HepG2 (cell line): Measurements from ENCODE around the gene ZC3H18. TPM values are rescaled to one million over a fixed set of nuclear protein-coding genes. Genes with fewer than 3 reads are reported as not detected.

Experiments used
- BATF2 ChIP-seq: sonication (generic); formaldehyde crosslinking; IDR thresholded peaks from 2 replicates; pipeline ENCODE4 v1.8.0; 2022; ENCODE audit warnings: mild to moderate bottlenecking, missing genetic modification reagents, moderate library complexity
- IRF1 ChIP-seq: sonication (generic); formaldehyde crosslinking; IDR thresholded peaks from 2 replicates; pipeline ENCODE4 v1.4.0; 2020; ENCODE audit warnings: low read depth, mild to moderate bottlenecking, missing genetic modification reagents
- KLF13 ChIP-seq: sonication (generic); formaldehyde crosslinking; IDR thresholded peaks from 2 replicates; pipeline ENCODE4 v1.4.0; 2020; ENCODE audit warnings: mild to moderate bottlenecking, missing genetic modification reagents
- MTERF4 ChIP-seq: sonication (generic); formaldehyde crosslinking; IDR thresholded peaks from 2 replicates; pipeline ENCODE4 v1.8.0; 2023; ENCODE audit warnings: mild to moderate bottlenecking, missing genetic modification reagents
- NAIF1 ChIP-seq: sonication (generic); formaldehyde crosslinking; IDR thresholded peaks from 2 replicates; pipeline ENCODE4 v1.5.0; 2020; ENCODE audit warnings: mild to moderate bottlenecking, missing genetic modification reagents, borderline replicate concordance
- NFKB2 ChIP-seq: sonication (generic); formaldehyde crosslinking; IDR thresholded peaks from 2 replicates; pipeline ENCODE4 v1.4.0; 2020; ENCODE audit warnings: missing genetic modification reagents, borderline replicate concordance
- PATZ1 ChIP-seq: sonication (generic); formaldehyde crosslinking; IDR thresholded peaks from 2 replicates; pipeline ENCODE4 v1.4.0; 2020; ENCODE audit warnings: missing genetic modification reagents
- SRSF1 ChIP-seq: fragments of 200-400 bp; formaldehyde crosslinking; optimal IDR thresholded peaks from 2 replicates; pipeline ENCODE3; 2017; ENCODE audit warnings: mild to moderate bottlenecking, low read depth, low read length, moderate library complexity
- TRIM24 ChIP-seq: sonication (generic); formaldehyde crosslinking; IDR thresholded peaks from 2 replicates; pipeline ENCODE4 v1.8.0; 2022; ENCODE audit warnings: mild to moderate bottlenecking, missing genetic modification reagents
- ZBTB2 ChIP-seq: sonication (generic); formaldehyde crosslinking; IDR thresholded peaks from 2 replicates; pipeline ENCODE4 v1.8.0; 2022; ENCODE audit warnings: low read depth, missing genetic modification reagents
- ZBTB39 ChIP-seq: sonication (generic); formaldehyde crosslinking; IDR thresholded peaks from 2 replicates; pipeline ENCODE4 v1.5.0; 2020; ENCODE audit warnings: missing genetic modification reagents
- ZFP82 ChIP-seq: sonication (generic); formaldehyde crosslinking; IDR thresholded peaks from 2 replicates; pipeline ENCODE4 v1.5.1; 2020; ENCODE audit warnings: mild to moderate bottlenecking, missing genetic modification reagents, borderline replicate concordance
- ZNF280B ChIP-seq: sonication (generic); formaldehyde crosslinking; IDR thresholded peaks from 2 replicates; pipeline ENCODE4 v1.5.0; 2020; ENCODE audit warnings: missing genetic modification reagents, mild to moderate bottlenecking, borderline replicate concordance
- ZNF296 ChIP-seq: sonication (generic); formaldehyde crosslinking; conservative IDR thresholded peaks from 2 replicates; pipeline ENCODE4 v1.5.0; 2020; ENCODE audit warnings: mild to moderate bottlenecking, missing genetic modification reagents
- ZNF414 ChIP-seq: sonication (generic); formaldehyde crosslinking; IDR thresholded peaks from 2 replicates; pipeline ENCODE4 v1.5.0; 2020; ENCODE audit warnings: missing genetic modification reagents
- ZNF839 ChIP-seq: sonication (generic); formaldehyde crosslinking; IDR thresholded peaks from 2 replicates; pipeline ENCODE4 v1.4.0; 2020; ENCODE audit warnings: missing genetic modification reagents, mild to moderate bottlenecking, borderline replicate concordance
- polyA plus RNA-seq, 8 experiments: library from polyadenylated mRNA; depleted of rRNA in 3 of 8; stranded (reverse) in 7 of 8; unstranded in 1 of 8; fragments of >200 nt; fragmentation: Illumina TruSeq in 4 of 8; extraction: Trizol in 4 of 8; gene quantifications; 2 replicates each; pipeline versions ENCODE4 v1.2.1 to v1.2.3, GENCODE V29; 2011 to 2016; ENCODE audit warnings: low read depth in 4 of 8, missing spikeins in 1 of 8, mixed read lengths in 1 of 8; ENCODE audit not compliant: insufficient read depth in 1 of 8
- total RNA-seq, 5 experiments: library from RNA; depleted of rRNA; stranded (reverse); fragments of >200 nt; fragmentation: Illumina TruSeq; extraction: Trizol; gene quantifications; 2 replicates each; pipeline ENCODE4 v1.2.3, GENCODE V29; 2016; ENCODE audit warnings: low read depth in 1 of 5

The ZC3H18 gene
- total and polyA plus RNA-seq, 2 of the 13 experiments (the other 11 are each of a cell fraction or from before 2014, with no cell fraction given) = 11.2 to 27.4 TPM

GRCh38 chr16:88662222-88662842 is 92.1 kb downstream of the ZC3H18 start (continued):
- peak; percentile 56; the same call in 1 of the 2 replicates for TF ChIP-seq MTERF4 (CRISPR knock-in tag)
- TF ChIP-seq IRF1 (CRISPR knock-in tag) = no peak
- peak; percentile 27; the same call in 1 of the 2 replicates for TF ChIP-seq ZNF296 (CRISPR knock-in tag)
- 0 out of 2 replicates have a peak, but pooled peaks have one; percentile 78 for TF ChIP-seq ZFP82 (CRISPR knock-in tag)
- TF ChIP-seq ZBTB39 (CRISPR knock-in tag) = 0 out of 2 replicates have a peak, but pooled peaks have one; percentile 5
- peak; percentile 58; the same call in 1 of the 2 replicates for TF ChIP-seq ZNF280B (CRISPR knock-in tag)
- no peak for TF ChIP-seq NAIF1 (CRISPR knock-in tag)
- TF ChIP-seq ZNF839 (CRISPR knock-in tag) = 0 out of 2 replicates have a peak, but pooled peaks have one; percentile 8
- TF ChIP-seq PATZ1 = peak; percentile 66; the same call in 1 of the 2 replicates
- 0 out of 2 replicates have a peak, but pooled peaks have one; percentile 45 for TF ChIP-seq BATF2 (CRISPR knock-in tag)
- no peak for TF ChIP-seq TRIM24 (CRISPR knock-in tag)
- TF ChIP-seq SRSF1 = peak; percentile 13
- TF ChIP-seq ZBTB2 (CRISPR knock-in tag) = 0 out of 2 replicates have a peak, but pooled peaks have one; percentile 11
- no peak for TF ChIP-seq NFKB2 (CRISPR knock-in tag)
- TF ChIP-seq KLF13 = 0 out of 2 replicates have a peak, but pooled peaks have one; percentile 29
- TF ChIP-seq ZNF414 (CRISPR knock-in tag) = no peak
